IMR-90 (cell line): ENCODE data around the gene CYB561D2.

ENCODE experiments used
- CEBPB ChIP-seq: IDR thresholded peaks from 2 replicates; pipeline ENCODE4 v1.6.1; 2012; ENCODE audit warnings: low read depth, low read length, improper control_type of control experiment
- CHD1 ChIP-seq: IDR thresholded peaks from 2 replicates; pipeline ENCODE4 v1.6.1; 2012; ENCODE audit warnings: low read depth, low read length, improper control_type of control experiment
- NFE2L2 ChIP-seq: fragments of 150-350 bp; IDR thresholded peaks from 2 replicates; pipeline ENCODE4 v1.6.1; 2016; ENCODE audit warnings: low read depth, mild to moderate bottlenecking, low read length
- POLR2A ChIP-seq: IDR thresholded peaks from 2 replicates; pipeline ENCODE4 v1.6.1; 2012; ENCODE audit warnings: mild to moderate bottlenecking, low read depth, low read length
- RAD21 ChIP-seq: IDR thresholded peaks from 2 replicates; pipeline ENCODE4 v1.6.1; 2012; ENCODE audit warnings: low read length, improper control_type of control experiment
- TF ChIP-seq, protein P1 (sequence below): conservative IDR thresholded peaks from 2 replicates; pipeline ENCODE4 v1.5.1; 2012; ENCODE audit warnings: mild to moderate bottlenecking, low read depth, low read length, improper control_type of control experiment

GRCh38 chr3:50395070-50395860, 44.6 kb downstream of the CYB561D2 start:
- TF ChIP-seq, protein P1, sequence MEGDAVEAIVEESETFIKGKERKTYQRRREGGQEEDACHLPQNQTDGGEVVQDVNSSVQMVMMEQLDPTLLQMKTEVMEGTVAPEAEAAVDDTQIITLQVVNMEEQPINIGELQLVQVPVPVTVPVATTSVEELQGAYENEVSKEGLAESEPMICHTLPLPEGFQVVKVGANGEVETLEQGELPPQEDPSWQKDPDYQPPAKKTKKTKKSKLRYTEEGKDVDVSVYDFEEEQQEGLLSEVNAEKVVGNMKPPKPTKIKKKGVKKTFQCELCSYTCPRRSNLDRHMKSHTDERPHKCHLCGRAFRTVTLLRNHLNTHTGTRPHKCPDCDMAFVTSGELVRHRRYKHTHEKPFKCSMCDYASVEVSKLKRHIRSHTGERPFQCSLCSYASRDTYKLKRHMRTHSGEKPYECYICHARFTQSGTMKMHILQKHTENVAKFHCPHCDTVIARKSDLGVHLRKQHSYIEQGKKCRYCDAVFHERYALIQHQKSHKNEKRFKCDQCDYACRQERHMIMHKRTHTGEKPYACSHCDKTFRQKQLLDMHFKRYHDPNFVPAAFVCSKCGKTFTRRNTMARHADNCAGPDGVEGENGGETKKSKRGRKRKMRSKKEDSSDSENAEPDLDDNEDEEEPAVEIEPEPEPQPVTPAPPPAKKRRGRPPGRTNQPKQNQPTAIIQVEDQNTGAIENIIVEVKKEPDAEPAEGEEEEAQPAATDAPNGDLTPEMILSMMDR, result no peak
- no peak for TF ChIP-seq POLR2A
- no peak for TF ChIP-seq CHD1
- TF ChIP-seq RAD21, result no peak
- TF ChIP-seq CEBPB, result no peak
- TF ChIP-seq NFE2L2, result no peak
